HG02884 (cell line): Measurements from ENCODE around the gene SBF2.
"Not testable (repeated sequence)": the region's sequence is repeated elsewhere in the genome, so short reads cannot be mapped to it uniquely, and the experiment has no call there.

Experiments used
- ATAC-seq: cut with Tn5 transposase; IDR thresholded peaks from one replicate; pipeline ENCODE4 v1.9.1; 2021; ENCODE audit warnings: mild to moderate bottlenecking, moderate library complexity; ENCODE audit not compliant: unreplicated experiment

The SBF2 gene

GRCh38 chr11:10208131-10208575 is 85.9 kb downstream of the SBF2 start:
- ATAC-seq: no peak

- ATAC-seq: no peak
Observed at GRCh38 chr11:10205928-10206327, 88.1 kb downstream of the SBF2 start.

- no peak for ATAC-seq
Observed at GRCh38 chr11:10204021-10204420, 90.0 kb downstream of the SBF2 start.

GRCh38 chr11:10201343-10201742 is 92.7 kb downstream of the SBF2 start:
- ATAC-seq: no peak

GRCh38 chr11:10197091-10197490 is 96.9 kb downstream of the SBF2 start:
- ATAC-seq: no peak

- ATAC-seq: no peak
Observed at GRCh38 chr11:10192036-10192435, 102.0 kb downstream of the SBF2 start.

- no peak for ATAC-seq
Observed at GRCh38 chr11:10181811-10182210, 112.2 kb downstream of the SBF2 start.

GRCh38 chr11:10164621-10165020 is 129.4 kb downstream of the SBF2 start:
- no peak for ATAC-seq

DNA sequence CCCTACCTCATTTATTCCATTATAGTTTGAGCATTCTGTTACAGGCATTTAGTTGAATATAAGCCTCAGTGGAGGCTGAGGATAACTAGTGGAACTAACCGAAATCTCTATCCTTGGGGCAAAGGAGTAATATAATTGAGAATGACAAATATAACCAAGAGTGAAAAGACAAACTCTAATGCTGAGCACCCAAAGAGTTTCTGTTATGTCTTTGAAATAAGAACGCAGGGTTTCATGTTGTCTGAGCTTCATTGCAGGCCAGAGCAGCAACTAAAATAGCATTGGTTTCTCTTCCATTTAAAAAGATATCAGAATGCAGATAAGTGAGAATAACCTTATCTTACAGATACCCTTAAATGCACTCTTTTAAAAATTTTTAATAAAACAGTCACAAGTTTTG is 131.8 kb downstream of the SBF2 start:
- no peak for ATAC-seq

GRCh38 chr11:10160350-10160749 is 133.7 kb downstream of the SBF2 start:
- no peak for ATAC-seq

- no peak for ATAC-seq
Observed at GRCh38 chr11:10158461-10158860, 135.6 kb downstream of the SBF2 start.

DNA sequence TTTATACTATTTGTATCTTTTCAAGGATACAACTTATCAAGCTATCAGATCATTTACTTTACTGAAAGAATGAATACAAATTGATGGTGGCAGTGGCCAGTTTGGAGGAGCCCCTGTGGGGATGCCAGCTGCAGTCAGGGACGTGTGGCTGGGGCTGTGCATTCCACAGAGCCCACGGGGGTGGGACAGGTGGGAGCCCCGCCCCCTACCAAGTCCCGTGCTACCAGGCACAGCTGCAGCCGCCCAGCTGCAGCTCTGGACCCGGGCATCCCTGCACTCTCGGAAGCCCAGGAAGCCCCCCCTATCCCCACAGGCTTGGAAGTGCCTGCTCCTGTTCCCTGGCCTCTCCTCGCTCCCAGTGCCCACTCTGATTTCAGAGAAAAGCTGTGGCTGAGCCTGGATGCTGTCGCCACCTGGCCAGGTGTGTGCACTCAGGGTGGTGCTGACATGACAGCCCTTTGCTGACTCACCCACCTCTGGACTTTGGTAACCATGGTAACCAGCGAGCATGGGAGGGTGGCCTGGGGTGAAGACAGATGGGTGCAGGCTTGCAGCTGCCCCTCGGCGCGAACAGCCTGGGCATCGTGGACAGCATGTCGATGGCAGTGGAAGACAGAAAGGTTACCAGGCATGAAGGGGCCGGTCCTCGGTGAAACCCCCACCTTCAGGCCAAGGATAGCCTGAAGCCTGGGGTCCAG is 138.1 kb downstream of the SBF2 start:
- ATAC-seq: no peak

DNA sequence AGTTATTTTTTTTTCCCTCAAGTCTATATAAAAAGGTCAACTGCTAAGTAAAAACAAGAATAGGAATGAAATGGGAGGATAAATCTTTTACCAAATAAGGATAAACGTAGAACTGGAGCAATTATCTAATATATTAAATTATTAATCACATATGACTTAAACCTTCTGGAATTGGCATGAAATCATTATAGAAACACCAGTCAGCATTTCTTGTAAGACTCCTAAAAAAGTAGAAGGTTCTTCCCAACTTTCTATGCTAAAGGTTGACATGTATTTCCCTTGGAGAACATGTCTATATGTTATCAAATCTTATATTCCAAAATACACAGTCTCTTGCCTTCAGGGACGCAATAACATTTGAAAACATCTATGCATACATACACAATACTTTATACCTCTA is 143.2 kb downstream of the SBF2 start:
- ATAC-seq: no peak

GRCh38 chr11:10149553-10149952 is 144.5 kb downstream of the SBF2 start:
- ATAC-seq: no peak

- no peak for ATAC-seq
Observed at GRCh38 chr11:10147195-10147594, 146.8 kb downstream of the SBF2 start.

DNA sequence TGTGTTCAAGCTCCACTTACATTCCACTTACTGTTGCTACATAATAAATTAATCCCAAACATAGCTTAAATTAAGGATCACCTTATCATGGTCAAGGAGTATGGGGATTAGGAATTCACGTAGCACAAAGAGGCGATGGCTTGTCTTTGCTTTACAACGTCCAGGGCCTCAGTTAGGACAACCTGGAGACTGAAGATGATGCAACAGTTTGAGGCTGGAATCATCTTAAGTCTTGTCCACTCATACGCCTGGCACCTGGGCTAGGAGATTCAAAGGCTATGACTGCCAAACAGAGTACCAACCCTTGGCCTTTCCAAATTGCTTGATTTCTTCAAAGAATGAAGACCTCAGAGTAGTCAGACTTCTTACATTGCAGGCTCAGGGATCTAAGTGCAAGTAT is 149.1 kb downstream of the SBF2 start:
- ATAC-seq: no peak

GRCh38 chr11:10139656-10140055 is 154.4 kb downstream of the SBF2 start:
- ATAC-seq: no peak

GRCh38 chr11:10139143-10139542 is 154.9 kb downstream of the SBF2 start:
- no peak for ATAC-seq

GRCh38 chr11:10134975-10135481 is 159.0 kb downstream of the SBF2 start:
- no peak for ATAC-seq

- not testable (repeated sequence) for ATAC-seq
Observed at GRCh38 chr11:10134226-10134625, 159.8 kb downstream of the SBF2 start.

- ATAC-seq: not testable (repeated sequence)
Observed at GRCh38 chr11:10133251-10133650, 160.8 kb downstream of the SBF2 start.

- no peak for ATAC-seq
Observed at GRCh38 chr11:10130875-10131274, 163.1 kb downstream of the SBF2 start.

GRCh38 chr11:10129184-10129583 is 164.8 kb downstream of the SBF2 start:
- not testable (repeated sequence) for ATAC-seq
